D341Med (cell line): ENCODE measurements around the gene UBE2Q1.
A peak's percentile ranks its signal among the peaks of the same experiment; 100 is the strongest.
"Not testable (repeated sequence)": the region's sequence is repeated elsewhere in the genome, so short reads cannot be mapped to it uniquely, and the experiment has no call there.

Experiments used
- DNase-seq: peaks from one replicate; pipeline ENCODE4 v3.0.0; 2012; ENCODE audit warnings: low spot score

Gene UBE2Q1

GRCh38 chr1:154550657-154551056 lies 7.8 kb downstream of the UBE2Q1 start:
- DNase-seq = no peak

DNA sequence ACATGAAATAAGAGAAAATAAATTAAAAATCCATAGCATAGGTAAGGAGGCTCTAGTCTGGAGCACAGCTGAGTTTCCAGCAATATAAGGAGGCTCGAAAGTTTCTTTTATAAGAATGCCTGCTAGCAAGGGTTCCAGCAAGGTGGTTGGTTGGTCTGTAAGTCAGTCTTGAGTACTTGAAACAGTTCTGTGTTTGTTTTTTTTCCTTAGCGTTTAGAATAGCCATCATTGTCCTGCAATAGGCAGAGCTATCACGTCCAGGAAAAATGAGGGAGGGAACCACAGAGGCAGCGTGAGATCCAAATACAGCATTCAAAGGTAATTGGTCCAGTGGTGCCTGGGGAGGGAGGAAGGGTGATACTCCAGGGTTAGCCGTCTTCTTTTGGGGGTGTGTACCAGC lies 8.4 kb downstream of the UBE2Q1 start:
- DNase-seq = no peak

- DNase-seq = no peak
Measured at GRCh38 chr1:154549202-154549770, 9.2 kb downstream of the UBE2Q1 start.

DNA sequence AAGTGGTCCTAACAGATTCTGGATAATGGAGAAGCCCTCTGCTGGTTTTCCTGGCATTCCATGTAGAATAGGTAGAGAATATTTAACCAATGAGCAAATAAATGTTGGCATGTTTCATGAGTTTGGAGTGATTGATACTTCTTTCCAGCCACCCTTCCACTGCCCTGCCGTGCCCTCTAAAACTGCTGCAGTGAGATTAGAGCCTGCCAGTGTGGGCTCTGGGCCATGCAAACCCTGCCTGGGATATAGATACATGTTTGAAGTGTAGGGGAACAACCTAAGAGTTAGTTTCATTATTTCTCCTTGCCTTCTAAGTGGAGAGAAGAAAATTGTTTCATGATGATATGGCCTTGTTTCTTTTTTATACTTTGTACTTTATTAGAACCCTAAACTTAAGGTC lies 10.4 kb downstream of the UBE2Q1 start:
- no peak for DNase-seq

- DNase-seq = no peak
Measured at GRCh38 chr1:154547105-154547732, 11.2 kb downstream of the UBE2Q1 start.

- DNase-seq = peak; percentile 92
Measured at GRCh38 chr1:154546264-154547063, 12.0 kb downstream of the UBE2Q1 start.

DNA sequence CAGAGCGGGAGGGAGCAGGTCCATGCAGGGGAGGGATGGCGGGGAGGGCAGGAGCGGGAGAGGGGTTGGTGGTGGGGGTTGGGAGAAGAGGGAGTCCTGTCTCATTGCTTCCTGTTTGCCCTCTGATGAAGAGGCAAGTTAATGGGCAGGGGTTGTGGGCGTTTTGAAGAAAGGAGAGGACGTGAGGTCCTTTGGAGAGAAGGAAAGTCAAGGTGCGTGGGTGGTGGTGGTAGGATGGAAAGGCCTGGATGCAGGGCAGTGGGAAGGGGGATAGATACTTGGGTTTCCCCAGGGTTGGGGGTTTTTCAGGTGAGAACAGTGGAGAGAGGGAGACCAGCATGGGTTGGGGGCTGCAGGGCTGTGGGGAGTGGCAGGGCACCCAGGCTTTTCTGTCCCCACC lies 17.2 kb downstream of the UBE2Q1 start:
- DNase-seq = no peak

DNA sequence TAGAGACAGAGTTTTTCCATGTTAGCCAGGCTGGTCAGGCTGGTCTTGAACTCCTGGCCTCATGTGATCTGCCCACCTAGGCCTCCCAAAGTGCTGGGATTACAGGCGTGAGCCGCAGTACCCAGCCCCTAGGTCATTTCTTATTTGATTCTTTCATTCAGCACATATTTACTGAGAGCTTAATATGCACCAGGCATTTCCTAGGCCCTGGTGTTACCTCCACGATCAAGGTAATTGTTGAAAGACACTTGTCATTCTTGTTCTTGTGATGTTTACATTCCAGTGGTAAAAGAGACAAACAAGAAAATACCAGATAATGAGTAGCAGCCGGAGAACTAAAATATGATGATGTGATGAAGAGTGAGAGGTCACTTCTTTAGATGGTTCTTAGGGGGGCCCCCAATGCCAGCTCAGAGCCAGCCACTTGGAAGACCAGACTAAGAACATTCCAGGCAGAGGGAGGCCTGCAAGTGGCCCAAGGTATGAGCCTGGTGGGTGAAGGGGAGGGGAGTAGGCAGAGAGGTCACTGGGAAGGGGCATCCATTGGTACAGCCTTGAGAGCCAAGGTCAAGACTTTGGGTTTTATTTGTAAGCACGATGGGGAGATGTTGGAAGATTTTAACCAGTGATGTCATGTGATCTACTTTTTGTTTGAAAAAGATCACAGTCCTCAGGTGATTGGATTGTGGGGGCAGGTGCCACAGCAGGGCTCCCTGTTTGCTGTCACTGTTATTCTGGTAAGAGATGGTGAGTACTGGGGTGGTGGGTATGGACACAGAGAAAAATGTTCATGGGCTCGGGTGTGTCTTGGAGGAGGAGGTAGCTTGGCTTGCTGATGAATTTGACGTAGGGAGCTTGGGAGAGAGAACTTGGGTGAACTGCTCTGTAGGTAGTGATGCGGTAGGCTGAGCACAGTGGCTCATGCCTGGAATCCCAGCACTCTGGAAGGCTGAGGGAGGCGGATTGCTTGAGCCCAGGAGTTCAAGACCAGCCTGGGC lies 18.7 kb downstream of the UBE2Q1 start:
- DNase-seq = no peak

- no peak for DNase-seq
Measured at GRCh38 chr1:154536570-154536969, 21.9 kb downstream of the UBE2Q1 start.

DNA sequence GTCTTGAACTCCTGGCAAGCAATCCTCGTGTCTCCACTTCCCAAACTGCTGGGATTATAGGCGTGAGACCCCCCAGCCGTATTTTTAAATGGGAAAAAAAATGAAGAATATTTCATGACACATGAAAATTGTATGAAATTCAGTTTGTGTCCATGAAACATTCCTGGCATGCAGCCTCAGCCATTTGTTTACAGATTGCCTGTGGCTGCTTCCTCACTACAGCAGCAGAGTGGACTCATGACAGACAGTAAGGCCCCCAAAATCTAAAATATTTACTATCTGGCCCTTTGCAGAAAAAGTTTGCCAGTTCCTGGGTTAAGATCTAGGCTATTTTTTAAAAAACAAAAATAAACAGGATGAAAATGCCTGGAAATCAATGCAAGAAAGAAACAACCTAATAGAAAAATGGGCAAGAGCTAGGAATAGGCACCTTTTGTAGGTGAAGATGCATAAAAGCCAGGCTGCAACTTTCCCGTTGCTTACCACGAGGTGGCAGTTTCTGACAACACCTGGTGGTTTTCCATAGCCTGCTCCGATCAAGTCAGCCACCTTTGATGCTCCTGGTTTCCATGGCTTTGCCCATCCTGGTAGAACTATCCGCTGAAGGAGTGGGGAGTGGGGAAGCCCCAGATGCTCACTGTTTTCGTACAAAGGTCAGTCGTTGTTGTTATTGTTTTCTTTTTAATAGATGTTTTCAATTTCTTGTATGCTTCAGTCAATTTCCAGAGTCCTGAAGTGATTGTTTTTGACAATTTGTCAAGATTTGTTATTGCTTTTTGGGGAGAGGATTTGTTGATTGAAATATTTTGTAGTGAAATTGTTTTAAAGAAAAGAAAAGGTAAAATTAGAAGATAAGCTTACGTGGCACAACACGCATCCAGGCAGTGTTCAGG lies 24.3 kb downstream of the UBE2Q1 start:
- DNase-seq = peak; percentile 84

GRCh38 chr1:154531950-154532349 lies 26.5 kb downstream of the UBE2Q1 start:
- not testable (repeated sequence) for DNase-seq

GRCh38 chr1:154529308-154529707 lies 29.2 kb downstream of the UBE2Q1 start:
- DNase-seq = no peak

DNA sequence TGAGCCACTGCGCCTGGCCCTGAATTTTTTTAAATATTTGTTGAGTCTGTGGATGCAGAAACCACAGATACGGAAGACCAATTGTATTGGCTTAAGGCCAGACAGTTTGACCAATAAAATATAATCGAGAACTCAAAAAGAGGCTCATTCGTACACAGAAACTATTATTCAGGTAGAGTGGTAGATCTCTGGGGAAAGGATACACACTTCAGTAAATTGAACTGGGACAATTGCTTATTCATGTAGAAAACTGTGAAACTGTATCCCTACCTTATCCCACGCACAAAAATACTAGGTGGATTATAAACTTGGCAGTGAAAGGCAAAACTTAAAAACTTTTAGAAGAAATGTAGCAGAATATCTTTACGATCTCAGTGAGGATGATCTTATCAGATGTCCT lies 31.3 kb downstream of the UBE2Q1 start:
- no peak for DNase-seq

GRCh38 chr1:154524881-154525280 lies 33.6 kb downstream of the UBE2Q1 start:
- no peak for DNase-seq

DNA sequence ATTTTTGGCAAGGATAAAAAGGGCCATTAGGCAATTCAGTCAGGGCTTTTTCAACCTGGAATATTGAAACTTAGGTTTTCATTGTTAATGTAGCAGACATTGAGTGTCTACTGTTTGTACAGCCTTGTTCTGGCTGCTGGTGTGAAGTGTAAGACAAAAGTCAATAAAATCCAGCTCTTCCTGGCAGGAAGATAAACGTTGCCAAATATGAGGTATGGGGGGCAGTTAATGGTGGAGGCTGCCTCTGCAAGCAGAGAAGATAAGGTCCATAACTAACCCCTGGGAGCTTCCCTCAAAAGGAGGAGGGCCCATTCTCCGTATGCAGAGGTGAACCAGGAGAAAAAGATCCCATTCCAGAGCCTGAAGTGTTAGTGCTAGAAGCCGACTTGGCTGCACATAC lies 36.8 kb downstream of the UBE2Q1 start:
- no peak for DNase-seq

- DNase-seq = no peak
Measured at GRCh38 chr1:154520333-154520732, 38.1 kb downstream of the UBE2Q1 start.

- no peak for DNase-seq
Measured at GRCh38 chr1:154519591-154519991, 38.9 kb downstream of the UBE2Q1 start.

DNA sequence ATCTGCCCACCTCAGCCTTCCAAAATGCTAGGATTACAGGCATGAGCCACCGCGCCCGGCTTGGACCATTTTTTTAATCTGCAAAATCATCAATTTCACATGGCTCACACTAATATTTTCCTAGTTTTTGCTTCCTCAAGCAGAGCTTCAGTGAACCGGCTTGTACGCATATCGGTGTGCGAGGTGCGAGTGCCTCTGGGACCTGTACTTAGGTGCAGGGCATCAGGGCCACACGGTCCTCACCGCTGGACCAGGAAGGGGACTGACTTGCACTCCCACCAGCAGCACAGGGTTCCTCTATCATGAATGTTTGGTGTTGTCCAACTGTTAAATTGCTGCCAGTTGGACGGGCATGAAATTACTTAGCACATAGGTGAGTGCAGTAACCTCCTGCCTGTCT lies 40.8 kb downstream of the UBE2Q1 start:
- DNase-seq = no peak

DNA sequence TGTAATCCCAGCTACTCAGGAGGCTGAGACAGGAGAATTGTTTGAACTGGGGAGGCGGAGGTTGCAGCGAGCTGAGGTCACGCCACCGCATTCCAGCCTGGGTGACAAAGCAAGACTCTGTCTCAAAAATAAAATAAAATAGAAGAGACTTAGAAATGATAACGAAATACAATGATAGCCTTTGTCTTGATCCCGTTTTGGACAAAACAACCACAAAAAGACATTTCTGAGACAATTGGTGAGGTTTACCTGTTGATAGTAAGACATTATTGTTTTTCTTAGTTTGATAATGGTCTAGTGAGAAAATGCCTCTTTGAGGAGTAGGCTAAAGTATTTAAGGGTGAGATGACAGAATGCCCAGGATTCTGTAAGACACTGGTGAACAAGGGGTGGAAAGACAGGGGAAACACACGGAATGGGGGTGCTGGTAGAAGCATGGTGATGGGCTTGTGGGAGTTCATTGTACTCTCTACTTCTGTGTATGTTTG lies 44.4 kb downstream of the UBE2Q1 start:
- DNase-seq = no peak

DNA sequence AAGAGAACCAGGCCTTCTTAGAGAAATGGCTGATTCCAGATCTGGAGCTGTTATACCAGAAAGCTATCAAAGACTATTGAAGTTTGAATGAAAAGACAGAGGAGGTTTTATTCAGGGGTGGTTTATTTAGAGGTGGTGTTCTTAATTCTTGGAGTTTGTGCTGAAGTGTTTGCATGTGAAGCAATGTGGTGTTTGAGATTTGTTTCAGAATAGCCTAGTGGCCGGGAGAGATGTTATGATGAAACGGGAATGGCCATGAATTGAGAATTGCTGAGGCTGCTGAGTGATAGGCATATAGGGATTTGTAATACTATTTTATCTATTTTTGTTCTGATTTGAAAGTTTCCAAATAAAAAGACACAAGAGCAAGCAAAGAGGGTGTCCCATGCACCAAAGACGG lies 45.7 kb downstream of the UBE2Q1 start:
- no peak for DNase-seq

DNA sequence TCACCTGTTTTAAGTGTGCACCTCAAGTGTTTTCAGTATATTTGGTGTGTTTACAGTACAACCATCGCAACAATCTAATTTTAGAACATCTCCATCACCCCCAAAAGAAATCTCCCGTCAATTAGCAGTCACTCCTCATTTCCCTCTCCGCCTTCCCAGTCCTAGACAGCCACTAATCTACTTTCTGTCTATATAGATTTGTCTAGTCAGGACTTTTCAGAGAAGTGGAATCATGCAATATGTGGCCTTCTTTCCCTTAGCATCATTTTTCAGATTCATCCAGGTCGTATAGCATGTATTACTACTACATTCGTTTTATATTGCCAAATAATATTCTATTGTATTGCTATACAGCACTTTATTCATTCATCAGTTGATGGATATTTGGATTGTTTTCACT lies 54.6 kb downstream of the UBE2Q1 start:
- no peak for DNase-seq
